HG03469 (cell line): Measurements from ENCODE around the gene PCSK6.
A peak's percentile ranks its signal among the peaks of the same experiment; 100 is the strongest.

Experiments used
- ATAC-seq: cut with Tn5 transposase; IDR thresholded peaks from one replicate; pipeline ENCODE4 v1.9.1; 2021; ENCODE audit warnings: mild to moderate bottlenecking, moderate library complexity, moderate number of reproducible peaks; ENCODE audit not compliant: unreplicated experiment

The PCSK6 gene

DNA sequence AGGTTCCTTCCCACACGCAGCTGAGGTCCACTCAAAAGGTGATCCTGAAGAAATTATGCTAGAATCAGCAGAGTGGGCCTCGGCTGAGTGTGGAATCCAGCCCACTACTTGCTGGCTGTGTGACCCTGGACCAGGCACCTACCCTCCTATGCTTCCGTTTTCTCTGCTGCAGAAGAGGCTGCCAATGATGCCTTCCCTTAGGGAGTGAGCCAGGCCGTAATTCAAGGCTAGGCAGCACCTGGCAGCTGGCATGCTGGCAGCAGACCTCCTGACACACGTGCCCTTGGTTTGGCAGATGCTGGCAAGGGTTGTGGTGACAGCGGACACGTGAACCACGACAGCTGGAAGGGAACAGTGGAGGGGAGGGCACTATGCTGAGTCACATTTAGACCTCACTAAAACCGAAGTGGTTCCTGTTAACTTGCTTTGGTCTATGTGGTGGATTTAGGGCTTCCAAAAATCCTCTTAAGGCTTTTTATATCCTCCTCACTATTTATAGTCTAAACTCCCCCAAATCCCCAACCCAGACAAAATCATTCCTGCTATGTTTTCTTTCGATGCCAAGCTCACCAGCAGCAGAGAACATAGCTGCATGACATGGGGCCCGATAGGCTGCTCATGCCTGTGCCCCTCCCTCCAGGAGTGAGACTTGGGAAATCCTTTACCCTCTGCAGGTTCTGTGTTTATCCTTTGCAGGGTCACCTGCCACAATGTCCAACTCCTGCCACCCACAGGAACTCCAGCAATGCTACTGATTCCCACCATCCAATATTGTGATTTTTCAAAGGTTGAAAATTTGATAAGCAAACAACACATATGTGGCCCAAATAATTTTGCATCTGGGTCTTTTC, 10.6 kb upstream of the PCSK6 start:
- ATAC-seq = peak; percentile 61

DNA sequence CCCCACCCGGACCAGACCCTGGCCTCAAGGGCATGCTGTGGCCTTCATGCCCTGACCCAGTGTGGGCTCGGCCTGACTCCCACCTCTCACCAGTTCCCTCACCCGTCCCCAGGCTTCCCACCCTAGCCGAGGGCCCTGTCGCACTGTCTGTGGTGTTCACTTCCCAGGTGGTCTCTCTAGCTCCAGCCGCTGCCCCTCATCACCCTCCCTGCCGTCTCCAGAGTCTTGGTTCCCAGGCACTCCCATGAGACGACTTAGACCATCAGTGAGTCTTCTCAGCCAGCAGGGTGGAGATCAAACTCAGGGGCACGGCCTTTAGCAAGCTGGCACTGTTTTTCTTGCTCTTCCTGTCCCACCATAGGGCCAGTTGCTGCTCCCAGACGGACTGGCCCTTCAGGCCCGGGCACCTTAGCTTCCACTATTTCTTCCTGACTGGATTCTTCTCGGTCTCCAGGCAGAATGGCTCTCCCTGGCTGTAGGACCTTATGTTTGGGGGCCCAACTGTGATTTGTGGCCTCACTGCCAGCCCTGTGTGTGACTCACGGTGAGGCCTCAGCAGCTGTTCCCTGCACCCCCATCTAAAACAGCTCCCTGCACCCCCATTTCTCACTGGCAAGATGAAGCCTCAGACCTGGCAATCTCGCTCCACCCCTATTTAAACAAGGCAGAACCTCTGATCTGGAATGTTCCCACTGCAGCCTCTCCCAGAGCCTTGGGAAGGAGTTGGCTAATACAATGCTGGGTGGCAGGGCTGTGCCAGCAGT, 9.4 kb upstream of the PCSK6 start:
- ATAC-seq = no peak

DNA sequence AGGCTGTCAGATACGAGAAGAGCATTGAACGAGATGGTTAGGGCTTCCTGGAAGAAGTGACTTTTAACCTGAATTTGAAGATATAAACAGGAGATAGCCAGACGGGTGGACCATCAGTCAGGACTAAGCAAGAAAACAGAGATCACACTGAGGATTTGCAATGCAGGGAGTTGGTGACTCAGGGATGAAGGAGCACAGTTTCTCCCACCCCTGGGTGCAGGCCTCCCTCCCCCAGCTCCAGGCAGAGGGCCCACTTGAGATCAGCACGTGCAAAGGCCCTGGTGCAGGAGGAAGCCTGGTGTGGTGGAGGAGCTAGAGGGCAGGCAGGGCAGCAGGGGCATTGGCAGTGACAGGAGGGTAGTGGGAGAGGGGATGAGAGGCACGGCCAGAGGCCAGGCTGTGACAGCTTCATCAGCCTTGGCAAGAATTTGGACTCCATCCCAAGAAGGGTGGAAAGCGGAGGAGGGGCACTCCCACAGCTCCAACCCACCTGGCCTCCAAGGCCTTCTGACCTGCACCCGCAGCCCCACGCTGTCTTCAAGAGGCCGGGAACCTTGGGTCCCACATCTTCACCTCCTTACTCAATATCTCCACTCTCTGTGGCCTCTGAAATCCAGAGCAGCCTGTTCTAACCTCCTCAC, 8.7 kb upstream of the PCSK6 start:
- ATAC-seq = no peak

DNA sequence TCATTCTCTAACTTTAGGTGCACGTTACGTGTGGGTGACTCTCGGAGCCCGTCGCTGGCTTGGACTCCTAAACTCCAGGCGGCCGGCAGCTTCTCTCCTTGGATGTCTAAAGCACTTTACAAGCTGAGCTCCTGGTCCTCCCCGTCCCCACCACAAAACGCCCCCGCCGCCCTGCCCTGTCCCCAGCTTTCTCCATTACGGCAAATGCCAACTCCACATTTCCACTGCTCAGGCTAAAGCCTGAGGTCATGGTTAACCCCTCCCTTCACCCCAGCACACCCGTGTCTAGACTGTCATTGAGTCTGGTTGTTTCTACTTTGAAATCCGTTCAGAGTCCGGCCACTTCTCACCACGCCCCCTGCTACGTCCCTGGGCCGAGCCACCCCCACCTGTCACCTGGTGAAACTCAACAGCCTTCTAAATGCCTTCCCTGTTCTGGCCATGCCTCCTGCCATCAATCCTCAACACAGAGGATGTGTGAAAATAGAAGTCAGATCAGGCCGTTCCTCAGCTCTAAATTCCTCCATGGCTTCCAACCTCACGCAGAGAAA, 8.1 kb upstream of the PCSK6 start:
- no peak for ATAC-seq

DNA sequence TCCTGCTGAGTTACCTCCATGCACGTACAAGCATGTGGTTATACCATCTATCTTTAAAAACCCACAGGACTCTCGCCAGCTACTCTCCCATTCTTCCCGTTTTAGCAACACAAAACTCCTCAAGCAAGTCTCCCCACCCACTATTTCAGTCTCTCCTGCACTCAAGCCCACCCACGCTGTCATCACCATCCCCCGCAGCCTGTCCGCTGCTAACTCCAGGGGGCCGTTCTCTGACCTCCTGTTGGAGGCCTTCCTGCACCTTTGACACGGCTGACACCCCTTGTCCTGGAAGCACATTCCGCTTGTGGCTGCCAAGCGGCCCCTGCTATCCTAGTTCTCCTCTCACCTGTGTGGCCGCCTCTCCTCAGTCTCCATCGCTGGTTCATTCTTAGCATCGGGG, 7.5 kb upstream of the PCSK6 start:
- no peak for ATAC-seq

DNA sequence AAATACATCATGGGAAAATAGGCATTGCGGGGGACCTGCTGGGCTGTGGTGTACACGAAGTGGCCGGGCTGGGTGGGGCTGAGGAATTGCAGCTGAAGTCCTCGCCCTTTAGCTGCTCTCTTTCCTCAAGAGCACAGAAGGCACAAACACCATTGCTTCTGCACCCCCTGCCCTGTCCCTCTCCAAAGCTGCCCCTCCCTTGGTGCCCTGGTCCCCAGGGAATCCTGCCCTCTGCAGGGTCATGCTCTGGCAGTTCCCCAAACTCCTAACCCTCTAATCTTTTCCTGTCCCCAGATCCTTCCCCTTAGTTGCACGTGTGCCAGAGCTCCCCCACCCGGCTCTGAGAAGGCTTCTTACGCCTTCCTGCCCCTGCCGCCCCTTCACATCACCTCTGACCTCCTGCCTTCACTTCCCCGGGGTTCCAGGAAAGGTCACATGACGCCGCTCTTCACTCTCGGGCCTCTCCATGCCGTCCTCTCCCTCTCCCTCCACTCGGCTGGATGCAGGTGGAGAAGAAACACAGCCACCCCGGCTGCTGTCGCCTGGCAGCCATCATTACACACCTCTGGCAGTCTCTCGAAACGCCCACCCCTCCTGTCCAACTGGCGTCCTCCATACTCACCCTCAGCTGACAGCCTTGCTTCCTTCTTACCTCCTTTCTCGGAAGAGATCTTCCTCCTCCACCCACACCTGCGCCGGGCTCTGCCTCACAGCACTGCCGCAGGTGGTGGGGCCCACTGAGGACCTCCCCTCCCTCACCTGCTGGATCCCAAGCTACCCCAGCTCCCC, 6.9 kb upstream of the PCSK6 start:
- no peak for ATAC-seq

DNA sequence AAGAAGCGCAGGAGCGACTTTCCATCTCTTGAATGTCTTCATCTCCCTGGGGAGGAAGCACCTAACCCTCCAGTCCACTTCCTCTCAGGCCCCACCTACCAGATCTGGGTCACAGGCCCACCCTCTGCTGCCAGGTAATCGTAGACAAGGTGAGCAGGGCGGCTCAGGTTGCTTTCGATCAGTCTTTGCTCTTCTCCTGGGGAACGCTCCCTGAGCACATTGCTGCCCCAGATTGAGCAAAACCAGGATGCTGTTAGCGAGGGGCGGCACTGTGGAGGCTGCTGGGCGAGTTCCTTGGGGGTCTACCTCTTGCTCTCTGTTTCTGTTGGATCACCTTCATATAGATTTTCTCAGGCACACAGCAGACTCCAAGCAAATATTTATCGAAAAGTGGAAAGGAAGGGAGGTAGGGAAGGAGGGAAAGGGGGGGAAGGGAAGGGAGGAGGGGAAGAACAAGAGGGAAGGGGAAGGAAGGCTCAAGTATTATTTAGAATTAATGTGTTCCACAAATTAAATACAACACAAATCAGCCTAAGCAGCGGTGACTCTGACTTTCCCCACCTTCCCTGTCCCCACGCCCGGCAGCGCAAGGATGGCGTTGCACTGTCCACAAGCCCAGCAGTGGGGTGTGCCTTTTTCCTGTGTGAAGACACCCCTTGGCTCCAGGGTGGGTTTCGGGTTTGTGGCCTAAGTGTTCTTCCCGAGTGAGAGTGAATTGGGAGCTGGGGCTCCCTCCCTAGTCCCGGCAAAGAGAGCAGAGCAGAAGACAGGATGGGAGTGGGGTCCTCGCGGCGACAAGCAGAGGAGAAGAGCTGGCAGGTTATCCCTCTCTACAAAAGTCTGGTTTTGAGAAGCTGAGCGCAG, 6.1 kb upstream of the PCSK6 start:
- no peak for ATAC-seq

DNA sequence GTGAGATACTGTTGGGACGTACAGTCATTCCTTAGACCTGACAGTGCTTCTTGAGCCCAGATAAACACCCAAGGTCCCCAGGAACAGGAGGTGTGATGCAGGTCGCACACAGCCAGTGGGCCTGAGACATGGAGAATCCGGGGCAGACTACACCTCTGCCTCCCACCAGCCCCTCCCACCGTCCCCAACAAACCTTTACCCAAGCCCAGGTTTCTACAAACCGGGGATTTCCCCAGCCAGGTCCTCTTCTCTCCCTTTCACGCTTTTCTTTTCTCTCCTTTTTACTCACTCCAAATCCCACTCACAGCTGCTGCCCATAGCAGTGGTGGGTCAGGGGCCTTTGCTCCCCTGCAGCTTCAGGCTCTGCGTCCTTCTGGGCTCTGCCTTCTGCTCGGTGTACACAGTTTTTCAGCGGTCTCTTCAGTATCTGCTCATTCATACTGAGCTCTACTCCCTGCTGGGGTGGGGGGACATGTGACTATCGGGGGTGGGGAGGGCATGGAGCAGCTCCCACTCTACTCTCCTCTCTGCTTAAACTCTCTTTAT, 4.8 kb upstream of the PCSK6 start:
- no peak for ATAC-seq

DNA sequence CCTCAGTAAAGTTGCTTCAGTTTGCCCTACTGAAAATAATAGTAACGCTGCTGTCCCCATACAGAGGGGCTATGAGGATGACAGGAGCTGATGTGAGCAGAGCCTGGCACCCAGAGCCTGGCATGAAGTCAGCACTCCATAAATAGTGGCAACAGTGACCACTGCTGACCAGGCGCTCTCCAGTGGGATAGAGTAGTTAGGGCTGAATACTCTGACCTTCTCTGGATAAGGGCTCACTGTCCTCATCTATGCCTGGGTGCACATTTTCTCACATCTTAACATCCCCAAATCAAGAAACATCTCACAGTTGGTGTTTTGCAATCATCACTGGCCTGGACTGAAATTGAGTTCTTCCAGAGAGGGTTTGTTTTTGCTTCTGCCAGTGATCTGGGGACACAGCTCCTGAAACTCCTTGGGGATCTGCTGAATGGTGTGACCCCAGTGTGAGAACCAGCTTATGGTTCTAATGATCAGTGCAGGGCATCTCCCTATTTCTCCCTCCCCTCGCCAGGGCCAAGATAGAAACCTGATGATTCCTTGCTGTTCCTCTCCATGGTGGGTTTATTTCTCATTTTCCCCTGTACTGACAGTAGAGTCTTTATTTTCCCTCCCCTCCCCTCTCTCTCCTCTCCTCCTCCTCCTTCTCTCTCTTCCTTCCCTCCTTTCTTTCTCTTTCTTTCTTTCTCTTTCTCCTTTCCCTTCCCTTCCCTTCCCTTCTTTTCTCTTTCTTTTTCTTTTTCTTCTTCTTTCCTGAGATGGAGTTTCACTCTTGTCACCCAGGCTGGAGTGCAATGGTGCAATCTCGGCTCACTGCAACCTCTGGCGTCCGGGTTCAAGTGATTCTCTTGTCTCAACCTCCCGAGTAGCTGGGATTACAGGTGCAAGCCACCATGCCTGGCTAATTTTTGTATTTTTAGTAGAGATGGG, 3.5 kb upstream of the PCSK6 start:
- ATAC-seq = no peak

DNA sequence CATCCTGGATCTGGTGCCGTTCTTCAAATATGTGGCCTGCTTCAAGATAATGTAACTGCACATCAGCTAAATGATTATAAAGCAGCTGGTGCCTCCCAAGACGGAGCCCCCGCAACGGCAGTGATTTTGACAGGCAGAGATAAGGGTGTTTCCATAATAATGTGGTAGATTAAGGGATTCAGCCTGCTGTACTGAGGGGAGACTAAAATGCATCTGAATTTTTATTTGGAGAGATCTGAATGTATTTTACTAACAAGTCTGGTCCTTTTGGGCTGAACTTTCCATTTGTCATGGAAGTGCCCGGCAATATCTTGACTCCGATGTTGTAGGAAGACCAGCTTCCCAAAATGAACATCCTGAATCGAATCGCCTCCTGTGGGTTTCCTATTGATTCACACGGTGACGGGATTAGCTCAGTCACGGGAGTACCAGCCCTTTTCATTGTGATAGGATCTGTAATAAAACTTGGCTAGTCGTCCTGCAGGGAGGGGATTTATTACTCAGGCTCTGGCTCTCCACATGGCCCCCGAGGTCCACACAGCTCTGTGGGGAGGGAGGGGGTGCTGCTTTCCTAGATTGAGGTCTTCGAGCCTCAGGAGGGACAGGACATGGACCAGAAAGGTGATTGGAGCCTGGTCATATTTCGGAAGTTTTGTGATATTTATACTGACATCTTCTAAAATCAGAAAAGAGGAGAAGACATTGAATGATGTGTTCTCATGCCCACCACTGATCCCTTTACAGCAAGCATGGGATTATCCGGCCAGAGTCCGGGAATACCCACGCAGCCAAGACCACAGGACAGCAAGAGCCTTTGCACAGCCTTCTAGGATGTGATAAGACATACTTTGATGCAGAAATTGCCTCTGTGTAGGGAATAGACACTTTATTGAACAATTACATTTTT, 2.5 kb upstream of the PCSK6 start:
- ATAC-seq = no peak

DNA sequence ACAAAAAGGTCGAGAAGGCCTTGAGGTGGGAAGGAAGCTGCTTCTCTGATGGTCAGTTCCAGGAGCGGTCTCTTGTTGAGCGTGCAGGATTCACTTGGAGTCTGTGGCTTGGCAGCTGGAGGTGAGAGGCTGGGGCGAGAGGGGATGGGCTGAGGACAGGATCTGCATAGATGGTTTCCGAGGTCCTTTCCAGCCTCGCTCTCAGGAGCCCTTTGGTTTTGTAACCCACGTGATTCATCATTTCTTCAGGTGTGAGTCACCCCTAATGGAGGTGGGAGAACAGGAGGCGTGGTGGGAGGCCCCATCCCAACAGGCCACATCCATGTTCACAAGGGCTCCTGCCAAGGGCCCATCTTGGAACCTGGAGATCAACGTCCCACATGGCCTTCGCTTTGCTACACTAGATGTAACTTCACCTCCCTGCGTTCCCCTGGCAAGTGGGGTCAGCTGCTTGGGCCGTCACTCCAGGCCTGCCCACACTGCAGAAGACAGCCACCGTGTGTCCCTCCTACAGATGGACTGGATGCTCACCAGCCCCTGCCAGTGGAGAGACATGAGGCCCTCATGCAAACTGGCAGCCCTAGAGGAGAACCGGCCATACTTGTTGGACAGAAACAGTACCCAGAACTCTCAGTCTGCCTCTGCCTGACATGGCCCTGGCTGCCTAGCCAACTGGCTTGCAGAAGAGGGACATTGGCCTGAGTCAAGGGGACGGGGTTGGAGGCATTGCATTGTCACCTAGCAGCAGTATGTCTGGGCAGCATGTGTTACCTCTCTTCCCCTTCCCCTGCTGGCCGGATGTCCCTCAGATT, 1.6 kb upstream of the PCSK6 start:
- no peak for ATAC-seq

DNA sequence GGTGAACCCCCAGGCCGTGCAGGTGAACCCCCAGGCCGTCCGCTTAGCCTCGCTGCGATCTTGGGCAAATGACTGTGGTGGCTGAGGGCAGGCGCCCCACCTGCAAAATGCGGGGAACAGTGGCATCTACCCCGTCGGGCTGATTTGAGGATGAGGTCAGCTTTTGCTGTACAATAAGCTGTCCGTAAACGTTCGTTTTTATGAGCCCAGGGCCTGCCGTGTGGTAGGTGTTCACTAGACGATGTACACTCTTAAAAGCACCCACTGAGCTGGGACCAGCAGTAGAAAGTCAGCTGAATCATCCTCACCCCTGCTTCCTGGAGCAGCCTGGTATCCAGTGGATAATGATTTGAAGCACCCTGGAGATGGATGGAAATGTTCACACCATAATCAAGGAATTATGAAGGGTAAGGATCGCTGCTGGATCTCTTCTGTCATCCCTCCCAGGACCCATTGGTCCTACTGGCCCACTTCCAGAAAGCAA, 943 bp upstream of the PCSK6 start:
- no peak for ATAC-seq

DNA sequence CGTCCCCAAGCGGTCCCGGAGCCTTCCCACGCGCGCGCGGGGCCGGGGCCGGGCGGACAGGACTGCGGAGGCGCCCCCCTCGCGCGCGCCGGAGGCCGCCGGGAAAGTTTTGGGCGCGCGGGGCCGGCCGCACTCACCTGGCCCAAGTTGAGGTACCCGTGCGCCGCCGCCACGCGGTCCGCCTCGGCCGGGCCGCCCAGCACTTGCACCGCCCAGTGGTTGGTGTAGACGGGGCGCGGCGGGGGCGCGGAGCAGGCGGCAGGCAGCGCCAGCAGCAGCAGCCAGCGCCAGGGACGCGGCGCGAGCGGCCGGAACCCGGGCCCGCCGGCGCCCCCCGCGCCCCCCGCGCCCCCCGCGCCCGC, 289 bp downstream of the PCSK6 start:
- ATAC-seq = no peak

DNA sequence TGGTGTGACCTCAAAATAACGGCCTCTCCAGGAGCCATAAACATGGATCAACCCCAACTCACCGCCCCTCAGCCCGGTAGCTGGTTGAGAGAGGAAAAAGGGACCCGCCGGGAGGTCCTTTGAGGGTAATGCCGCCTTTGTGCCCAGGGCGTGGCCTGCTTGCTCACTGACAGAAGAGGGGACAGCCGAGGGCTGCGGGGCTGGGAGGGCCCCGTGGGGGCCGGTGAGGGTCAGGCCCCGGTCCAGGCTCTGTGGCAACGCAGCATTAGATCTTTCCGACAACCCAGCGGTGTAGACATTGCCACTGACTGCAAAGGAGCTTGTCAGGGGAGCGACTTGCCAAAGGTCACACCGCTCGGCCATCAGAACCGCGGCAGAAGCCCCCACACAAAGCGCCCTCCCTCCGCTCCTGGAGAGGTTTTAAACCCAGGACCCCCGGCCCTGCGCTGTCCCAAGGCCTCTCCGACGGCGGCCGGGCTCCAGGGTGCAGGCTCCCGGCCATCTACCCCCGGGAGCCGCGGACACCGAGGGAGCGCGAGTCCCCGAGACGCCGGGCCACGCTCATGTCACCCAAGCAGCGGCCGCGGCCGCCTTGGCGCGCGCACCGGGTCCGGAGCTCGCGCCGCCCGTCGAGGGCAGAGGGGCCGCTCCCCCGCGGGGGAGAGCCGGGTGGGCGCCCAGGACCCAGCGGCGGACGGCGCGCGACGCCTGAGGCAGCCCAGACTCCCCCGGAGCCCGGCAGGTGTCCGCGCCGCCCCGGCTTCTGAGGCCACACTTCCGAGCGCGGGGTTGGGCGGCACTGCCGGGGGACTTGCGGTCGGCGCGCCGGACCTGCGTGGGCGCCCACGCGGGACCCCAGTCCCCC, 975 bp downstream of the PCSK6 start:
- no peak for ATAC-seq

DNA sequence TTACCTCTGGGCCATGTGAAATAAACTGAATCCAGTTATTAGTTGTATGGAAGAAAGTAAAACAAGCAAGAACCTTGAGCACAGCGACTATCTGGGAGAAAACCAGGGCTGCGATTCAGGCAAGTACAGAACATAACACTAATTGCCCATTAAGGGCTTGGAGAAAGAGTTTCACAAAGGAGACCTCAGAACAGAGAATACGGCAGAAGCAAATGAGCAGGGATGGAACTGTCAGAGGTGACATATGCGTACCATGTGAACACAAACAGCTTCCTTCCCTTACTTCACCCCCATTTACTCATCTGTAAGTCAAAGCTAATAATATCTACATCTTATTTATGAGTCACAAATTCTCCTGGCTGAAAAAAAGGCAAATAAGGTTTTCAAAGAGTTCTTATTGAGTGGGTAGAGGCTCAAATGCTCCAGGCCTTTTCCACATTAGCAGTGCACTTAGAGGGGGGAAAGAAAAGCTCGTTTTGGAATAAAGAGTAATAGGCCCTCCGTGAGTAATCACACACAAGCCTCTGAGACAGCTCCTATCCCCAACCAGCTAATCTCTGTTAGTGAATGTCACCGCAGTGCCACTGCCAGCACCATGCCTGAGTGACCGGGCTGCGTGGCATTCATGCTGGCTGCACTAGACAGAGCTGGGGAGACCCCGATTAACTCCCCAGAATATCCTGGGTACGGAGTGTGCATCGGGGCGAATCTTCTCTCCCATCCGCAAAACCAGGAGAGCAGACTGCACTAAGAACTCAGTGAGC, 2.6 kb downstream of the PCSK6 start:
- no peak for ATAC-seq
